LNCAP (cell line): Measurements from ENCODE around the gene CCL27.

Experiments used
- TF ChIP-seq, protein P1 (sequence below): fragments of 450-650 bp; IDR thresholded peaks from 2 replicates; pipeline ENCODE4 v1.5.1; 2017; ENCODE audit warnings: mild to moderate bottlenecking

CCL27 gene

DNA sequence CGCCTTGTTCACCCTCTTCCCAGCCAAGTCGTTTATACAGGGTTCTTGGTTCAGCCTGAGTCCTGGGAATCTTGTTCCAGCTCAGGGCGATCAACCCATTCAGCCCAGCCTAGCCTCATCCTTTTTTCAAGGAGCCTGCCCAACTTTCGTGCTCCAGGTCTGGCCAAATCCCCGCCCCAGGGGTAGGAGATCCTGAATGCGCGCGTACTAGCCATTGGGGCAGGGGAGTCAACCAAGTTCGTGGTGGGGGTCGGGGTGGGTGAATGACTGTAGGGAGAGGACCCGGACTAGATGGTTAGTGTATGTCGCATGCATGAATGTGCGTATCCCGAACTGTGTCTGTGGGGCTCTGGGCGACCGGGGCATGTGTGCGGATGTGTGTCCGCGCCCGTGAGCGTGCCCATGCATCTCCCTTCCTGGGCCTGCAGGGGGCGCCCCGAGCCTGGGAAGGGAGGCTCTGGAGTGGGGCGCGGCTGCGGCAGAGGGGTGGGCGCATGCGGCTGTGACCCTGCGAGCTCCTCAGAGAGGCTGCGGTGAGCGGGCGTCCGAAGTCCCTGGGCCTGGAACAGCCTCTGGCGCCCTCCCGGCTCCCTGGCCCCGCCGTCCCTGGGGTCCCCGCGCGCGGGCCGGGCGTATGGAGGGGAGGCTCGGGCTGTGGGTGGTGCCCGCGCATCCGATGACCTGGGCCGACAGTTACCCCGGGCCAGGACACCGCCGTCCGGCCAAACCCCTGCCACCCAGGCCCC, 38.7 kb upstream of the CCL27 start:
- TF ChIP-seq, protein P1, sequence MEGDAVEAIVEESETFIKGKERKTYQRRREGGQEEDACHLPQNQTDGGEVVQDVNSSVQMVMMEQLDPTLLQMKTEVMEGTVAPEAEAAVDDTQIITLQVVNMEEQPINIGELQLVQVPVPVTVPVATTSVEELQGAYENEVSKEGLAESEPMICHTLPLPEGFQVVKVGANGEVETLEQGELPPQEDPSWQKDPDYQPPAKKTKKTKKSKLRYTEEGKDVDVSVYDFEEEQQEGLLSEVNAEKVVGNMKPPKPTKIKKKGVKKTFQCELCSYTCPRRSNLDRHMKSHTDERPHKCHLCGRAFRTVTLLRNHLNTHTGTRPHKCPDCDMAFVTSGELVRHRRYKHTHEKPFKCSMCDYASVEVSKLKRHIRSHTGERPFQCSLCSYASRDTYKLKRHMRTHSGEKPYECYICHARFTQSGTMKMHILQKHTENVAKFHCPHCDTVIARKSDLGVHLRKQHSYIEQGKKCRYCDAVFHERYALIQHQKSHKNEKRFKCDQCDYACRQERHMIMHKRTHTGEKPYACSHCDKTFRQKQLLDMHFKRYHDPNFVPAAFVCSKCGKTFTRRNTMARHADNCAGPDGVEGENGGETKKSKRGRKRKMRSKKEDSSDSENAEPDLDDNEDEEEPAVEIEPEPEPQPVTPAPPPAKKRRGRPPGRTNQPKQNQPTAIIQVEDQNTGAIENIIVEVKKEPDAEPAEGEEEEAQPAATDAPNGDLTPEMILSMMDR = peak; percentile 96

DNA sequence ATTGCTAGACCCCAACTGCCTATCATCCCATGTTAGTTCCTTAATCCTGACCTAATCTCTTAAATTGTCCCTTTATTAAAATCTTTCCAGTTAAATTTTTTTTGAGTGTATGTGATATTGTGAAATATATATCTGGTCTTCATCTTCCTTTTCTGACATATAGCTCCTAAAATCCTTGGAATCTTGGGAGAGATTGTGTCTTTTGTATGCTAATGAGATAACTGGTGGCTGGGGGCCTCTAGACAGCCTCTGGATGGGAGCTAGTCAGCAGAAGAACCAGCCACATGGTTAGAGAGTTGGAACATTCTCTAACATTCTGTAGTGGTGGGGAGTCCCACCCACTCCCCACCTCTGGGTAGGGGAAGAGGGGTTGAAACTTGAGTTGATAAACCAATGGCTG, 32.4 kb upstream of the CCL27 start:
- TF ChIP-seq, protein P1 = no peak

DNA sequence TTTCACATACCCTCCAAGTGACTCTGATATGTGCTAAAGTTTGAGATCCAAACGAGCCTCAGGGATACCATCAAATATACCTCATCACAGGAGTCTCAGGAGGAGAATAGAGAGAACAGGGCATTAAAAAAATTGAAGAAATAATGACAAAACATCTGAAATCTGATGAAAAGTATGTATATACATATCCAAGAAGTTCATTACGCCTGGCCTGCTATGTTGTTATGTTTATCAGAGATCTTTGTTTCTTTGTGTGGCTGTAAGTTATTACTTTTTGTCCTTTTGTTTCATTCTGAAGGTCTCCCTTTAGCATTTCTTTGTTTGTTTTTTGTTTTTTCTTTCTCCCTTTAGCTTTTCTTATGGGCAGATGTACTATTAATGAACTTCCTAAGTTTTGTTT, 31.1 kb upstream of the CCL27 start:
- TF ChIP-seq, protein P1 = no peak

DNA sequence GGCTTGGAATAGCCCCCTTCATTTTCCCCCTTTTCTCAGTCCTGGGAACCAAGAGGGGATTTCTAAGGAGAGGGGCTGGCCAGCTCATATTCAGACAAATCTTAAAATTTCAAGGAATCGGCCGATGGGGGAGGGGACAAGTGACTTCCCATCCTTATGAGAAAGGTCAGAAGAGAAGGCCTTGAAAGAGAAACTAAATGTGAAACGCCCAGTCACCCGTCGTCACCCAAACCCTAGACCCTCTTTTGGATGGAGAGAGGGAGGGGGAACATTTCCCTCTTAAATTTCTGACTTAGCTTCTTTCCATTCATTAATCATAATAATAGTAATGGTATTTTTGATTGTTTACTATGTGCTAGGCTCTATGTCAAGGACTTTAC, 29.5 kb upstream of the CCL27 start:
- TF ChIP-seq, protein P1 = no peak

DNA sequence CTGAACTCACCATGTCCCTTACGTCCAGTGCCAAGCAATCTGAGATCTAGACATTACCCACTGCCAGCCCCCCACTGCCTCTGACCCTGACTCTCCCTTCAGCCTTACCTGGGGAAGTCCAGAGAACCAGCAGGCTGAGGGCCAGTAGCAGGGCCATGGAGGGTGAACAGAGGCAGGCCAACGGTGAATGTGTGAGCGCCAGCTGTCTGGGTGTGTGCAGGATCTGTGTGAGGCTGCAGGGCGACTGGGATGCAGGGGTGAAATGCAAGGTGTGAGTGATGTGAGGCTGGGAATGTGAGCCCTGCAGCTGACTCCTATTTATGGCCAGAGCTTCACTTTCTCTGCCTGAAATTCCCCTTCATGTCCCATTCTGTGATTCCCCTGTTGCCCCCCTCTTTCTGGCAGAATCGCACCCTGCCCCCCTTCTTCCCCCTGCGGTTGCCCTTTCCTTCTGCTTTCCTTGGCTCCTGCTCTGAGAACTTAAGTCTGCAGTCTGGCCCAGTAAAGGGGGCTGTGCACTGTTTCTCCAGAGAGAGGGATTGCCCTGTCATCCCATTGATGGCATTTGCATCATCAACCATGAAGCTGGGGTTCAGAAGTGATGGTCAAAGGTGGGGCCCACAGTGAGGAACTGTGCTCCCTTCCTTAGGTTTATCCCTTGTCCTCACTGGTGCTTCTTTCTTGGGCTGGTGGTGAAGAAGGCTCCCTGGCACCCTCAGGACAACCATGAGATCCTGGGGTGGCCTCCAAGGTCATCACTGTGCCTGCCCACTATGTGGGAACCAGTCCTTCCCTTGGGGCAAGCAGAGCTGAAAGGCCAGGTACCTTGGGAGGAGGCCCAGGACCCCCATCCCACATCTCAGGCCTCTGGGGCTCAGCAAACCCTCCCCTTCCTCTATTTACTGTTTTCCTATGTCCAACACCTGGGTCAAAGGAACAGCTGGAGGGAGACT, 28.8 kb upstream of the CCL27 start, which contains the start of gene CCL19:
CCL19 (minus strand) TSS at position 294 of the 953 bp plus-strand sequence; CDS start at position 157, 137 bp downstream.
- TF ChIP-seq, protein P1 = no peak

DNA sequence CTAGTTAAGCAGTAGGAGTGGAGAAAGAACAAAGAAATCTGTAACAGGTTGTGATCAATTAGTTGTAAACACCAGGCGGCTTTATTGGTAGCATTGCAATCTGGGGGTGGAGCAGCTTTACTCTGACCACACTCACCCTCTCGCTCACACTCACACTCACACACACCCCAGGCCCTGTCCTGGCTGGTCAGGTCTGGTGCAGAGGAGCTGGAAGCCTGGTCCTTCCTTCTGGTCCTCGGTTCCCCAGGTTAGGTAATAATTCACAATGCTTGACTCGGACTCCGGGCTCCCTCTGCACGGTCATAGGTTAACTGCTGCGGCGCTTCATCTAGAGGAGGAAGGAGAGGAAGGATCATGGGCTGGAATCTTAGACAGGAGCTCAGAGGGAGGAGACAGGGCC, 27.1 kb upstream of the CCL27 start:
- TF ChIP-seq, protein P1 = no peak

DNA sequence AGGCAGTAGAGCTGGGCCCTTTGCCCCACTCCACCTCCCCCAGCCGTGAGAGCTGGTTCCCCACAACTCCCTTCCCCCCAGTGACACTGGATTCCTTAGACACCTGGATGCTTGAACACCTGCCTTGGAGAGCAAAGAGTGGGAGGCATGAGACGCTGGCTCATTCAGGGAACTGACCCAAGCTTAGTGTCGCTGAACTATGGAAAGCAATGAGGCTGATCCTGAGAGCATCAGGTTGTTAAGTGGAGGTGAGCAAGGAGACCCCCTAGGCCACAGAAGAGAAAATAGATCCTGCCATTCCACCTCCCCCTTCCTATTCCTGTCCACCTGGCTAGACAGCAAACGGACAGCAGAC, 26.6 kb upstream of the CCL27 start:
- TF ChIP-seq, protein P1 = no peak
